NCI-H2107 (cell line): ENCODE results near the gene LMTK3.

ENCODE experiments used
- DNase-seq: peaks from one replicate; lab custom pipeline; 2025; lab: John Stamatoyannopoulos, UW

LMTK3 gene, protein sequence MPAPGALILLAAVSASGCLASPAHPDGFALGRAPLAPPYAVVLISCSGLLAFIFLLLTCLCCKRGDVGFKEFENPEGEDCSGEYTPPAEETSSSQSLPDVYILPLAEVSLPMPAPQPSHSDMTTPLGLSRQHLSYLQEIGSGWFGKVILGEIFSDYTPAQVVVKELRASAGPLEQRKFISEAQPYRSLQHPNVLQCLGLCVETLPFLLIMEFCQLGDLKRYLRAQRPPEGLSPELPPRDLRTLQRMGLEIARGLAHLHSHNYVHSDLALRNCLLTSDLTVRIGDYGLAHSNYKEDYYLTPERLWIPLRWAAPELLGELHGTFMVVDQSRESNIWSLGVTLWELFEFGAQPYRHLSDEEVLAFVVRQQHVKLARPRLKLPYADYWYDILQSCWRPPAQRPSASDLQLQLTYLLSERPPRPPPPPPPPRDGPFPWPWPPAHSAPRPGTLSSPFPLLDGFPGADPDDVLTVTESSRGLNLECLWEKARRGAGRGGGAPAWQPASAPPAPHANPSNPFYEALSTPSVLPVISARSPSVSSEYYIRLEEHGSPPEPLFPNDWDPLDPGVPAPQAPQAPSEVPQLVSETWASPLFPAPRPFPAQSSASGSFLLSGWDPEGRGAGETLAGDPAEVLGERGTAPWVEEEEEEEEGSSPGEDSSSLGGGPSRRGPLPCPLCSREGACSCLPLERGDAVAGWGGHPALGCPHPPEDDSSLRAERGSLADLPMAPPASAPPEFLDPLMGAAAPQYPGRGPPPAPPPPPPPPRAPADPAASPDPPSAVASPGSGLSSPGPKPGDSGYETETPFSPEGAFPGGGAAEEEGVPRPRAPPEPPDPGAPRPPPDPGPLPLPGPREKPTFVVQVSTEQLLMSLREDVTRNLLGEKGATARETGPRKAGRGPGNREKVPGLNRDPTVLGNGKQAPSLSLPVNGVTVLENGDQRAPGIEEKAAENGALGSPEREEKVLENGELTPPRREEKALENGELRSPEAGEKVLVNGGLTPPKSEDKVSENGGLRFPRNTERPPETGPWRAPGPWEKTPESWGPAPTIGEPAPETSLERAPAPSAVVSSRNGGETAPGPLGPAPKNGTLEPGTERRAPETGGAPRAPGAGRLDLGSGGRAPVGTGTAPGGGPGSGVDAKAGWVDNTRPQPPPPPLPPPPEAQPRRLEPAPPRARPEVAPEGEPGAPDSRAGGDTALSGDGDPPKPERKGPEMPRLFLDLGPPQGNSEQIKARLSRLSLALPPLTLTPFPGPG (N-terminal part only)

DNA sequence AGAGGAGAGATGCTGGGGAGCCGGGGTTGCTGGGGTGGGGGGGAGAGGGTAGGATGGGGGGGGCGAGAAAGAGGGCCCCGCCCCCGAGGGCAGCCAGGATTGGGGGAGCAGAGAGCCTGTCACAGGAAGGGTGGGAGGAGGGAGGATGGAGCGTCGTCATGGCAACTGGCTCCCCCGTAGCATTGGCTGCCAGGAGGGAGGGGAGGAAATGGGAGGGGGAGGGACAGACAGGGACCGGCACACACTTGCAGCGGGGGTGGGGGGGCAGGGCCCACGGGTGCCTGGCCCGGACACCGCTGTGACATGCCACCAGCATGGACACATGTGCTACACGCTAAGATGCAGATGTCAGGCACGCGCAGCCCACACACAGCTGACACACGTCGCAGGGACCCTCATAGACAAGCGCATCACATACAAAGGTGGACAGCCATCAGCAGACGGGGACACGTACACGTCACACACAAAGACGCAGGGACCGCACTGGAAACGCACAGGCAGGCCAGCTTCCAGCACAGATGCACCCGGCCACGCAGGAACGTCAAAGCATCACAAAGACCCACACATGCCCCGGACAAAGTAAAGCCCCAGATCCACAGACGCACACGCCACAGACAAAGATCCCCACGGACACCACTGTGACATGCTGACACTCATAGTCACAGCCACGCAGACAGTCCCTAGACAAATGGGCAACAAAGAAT, at the start of gene LMTK3:
Gene LMTK3, minus strand, starts transcription at position 36 of the 704 bp plus-strand sequence. CDS start 259 bp downstream, outside the sequence.
- DNase-seq = no peak

DNA sequence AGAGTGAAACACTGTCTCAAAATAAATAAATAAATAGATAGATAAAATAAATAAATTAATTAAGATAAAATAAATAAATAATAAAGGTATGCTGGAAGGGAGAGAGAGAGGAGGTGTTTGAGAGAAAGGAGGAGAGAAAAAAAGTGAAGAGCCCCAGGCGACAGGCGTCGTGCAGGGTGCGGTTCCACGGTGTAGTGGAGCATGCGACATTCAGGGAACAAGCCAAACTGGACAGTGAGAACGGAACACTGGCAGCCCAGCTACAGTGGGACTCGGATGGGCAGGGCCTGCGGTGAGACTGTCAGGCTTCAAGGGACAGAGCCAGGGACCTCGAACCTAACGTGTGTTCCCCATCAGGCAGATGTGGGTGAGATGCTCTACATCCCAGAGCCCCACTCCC, 49.8 kb upstream of the LMTK3 start:
- no peak for DNase-seq

DNA sequence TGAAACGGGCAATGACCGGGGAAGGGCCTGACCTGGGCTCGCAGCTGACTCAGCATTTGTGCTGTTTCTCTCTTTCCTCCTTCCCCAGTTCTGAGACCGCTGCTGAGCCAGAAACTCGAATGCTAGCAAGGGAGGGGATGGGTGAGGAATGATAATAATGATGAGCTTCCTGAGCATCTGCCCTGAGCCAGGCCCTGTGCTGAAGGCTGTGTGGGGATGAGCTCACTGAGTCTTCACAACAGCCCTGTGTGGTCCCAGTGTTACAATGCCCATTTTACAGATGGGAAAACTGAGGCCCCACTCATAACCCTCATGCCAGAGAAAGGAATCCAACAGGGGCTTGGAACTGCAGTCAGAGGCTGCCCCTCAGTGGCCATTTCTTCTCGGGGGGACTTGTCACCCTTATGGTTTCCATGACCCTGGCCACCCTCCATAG, 48.5 kb upstream of the LMTK3 start:
- no peak for DNase-seq

DNA sequence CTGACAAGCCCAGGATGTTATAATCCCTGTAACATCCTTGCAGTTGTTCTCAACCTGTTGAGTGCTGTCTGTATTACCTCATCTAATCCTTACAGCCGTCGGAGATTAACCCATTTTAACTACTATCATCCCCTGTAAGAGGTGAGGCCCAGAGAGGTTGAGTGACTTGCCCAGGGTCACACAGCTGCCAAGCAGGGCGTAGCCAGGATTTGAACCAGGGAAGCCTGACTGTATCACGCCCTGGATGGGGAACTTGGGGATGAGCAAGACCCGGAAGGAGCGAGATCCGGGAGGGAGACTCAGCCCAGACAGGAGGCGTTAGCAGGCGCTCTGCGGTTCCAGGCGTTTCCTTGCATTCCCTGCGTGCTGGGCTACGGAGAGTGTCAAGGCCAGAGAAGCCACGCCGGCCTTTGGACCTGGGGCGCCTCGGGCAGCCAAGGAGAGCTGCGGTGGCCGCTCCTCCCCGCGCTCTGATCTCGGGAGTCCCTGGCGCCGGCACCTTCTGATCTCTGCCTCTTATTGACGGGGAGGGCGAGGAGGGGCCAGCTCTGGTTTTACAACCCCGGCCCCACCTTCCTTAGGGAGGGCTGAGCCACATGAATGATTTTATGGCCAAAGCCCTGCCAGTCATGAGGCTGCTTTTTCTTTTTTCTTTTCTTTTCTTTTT, 46.5 kb upstream of the LMTK3 start:
- no peak for DNase-seq

DNA sequence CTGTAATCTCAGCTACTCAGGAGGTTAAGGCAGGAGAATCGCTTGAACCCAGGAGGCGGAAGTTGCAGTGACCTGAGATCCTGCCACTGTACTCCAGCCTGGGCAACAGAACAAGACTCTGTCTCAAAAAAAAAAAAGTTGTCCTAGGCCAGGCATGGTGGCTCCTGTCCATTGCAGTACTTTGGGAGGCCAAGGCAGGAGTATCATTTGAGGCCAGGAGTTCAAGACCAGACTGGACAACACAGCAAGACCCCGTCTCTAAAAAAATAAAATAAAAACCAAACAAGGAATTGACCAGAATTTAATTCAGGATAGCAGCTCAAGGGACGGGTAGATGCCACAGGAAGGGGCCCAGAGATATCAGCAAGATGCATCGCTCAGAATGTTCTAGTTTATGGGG, 45.2 kb upstream of the LMTK3 start:
- DNase-seq = no peak

DNA sequence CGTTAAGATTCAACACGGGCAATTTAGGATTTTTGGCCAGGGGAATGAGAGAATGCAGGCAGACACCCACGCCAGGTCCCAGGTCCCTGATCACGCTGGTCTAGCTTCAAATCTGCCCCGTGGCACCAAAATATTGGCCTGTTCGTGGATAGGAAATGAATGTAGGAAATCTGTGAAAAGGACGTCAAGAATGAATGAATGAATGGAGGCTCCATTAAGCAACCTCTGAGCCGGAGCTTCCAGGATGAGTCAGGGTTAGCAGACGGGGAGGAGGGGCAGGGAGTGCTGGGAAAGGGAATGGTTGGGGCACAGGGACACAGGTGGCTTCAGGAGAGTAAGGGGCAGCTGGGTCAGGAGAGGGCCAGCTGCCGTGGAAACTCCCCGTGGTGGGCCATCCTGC, 44.5 kb upstream of the LMTK3 start:
- DNase-seq = no peak

DNA sequence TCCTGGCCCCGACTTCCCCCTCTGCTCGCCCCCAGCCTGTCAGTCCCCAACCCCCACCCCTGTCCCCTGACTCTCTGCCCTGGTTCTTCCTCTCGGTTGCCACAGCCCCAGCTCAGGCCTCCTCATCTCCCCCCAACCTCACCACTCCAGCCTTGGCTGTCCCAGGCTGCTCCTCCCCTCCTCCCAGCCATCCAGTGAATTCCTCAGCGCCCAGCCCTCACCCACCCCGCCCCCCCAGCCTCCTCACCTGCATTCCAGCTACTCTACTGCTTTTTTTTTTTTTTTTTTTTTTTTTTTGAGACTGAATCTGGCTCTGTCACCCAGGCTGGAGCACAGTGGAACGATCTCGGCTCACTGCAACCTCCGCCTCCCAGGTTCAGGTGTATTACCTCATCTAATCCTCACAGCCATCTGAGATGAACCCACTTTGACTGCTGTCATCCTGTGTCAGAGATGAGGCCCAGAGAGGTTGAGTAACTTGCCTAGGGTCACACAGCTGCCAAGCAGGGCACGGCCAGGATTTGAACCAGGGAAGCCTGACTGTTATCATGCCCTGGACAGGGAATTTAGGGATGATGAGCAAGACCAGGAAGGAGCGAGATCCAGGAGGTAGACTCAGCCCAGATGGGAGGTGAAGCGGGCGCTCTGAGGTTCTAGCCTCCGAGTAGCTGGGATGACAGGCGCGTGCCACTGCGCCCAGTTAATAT, 42.9 kb upstream of the LMTK3 start:
- DNase-seq = no peak

DNA sequence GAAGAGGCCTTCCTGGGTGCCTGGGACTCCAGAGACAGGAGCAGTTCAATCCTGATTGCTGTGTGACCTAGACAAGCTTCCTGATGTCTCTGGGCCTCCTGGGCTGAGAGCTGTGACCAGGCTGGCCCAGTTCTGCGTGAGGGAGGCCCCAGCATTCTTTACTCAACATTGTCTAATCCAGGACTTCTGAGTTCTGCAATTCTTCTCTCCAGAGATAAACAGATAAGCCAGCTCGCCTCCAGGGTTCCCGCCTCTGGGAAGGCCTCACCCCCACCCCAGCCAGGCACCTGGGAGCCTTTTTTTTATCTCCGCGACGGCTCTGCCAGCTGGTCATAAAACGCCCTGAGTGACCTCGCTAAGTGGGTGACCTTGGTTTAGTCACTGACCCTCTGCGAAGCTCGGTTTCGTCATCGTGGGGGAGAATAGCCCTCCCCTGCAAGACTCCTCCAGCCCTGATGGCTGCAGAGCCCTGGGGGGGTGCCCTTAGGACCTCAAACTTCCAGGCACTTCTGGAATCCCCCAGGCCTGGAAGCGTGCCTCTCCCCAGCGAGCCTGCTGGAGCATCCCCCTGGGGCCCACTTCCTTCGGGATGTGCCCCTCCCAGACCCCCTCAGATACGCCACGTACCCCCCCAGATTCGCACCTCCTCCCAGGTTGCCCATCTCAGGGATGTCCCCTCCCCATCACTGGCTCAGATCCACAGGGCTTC, 42.2 kb upstream of the LMTK3 start:
- no peak for DNase-seq

DNA sequence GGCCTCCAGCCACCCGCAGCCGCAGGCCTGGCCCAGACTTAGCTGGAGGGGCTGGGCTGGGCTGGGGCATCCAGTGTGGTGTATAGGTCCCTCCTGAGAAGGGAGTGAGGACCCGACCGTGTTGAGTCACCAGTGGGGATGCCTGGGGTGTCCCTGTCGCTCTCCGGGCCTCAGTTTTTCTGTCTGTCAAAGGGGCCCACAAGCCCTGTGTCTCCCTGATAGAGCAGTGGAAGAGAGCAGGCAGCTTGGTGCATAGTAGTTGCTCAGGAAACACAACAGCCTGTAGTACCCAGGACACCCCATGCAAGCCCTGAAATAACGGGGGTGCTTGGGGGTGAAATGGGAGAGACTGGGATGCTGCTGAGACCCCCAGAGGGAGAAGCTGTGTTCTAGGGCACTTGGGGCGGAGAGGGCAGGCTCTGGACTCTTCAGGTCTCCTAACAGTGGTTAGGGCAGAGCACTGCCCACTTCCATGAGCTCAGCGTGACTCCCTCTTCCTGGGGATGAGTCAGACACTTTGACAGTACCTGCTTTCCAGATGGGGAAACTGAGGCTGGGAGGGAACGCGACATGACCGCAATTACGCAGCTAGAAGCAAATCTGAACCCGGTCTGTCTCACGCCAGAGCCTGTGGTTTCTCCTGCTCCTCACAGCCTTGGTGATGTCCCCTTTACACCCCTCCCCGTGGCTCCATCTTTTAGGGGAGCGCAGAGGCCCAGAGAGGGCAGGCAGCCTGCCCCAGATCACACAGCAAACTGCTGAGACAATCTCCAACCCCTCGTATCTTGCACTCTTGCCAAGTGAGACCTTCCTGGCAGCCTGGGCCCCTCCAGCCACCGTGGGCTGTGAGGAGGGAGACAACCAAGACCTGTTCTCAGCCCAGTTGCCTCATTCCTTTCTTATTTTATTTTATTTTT, 41.0 kb upstream of the LMTK3 start:
- DNase-seq = no peak

DNA sequence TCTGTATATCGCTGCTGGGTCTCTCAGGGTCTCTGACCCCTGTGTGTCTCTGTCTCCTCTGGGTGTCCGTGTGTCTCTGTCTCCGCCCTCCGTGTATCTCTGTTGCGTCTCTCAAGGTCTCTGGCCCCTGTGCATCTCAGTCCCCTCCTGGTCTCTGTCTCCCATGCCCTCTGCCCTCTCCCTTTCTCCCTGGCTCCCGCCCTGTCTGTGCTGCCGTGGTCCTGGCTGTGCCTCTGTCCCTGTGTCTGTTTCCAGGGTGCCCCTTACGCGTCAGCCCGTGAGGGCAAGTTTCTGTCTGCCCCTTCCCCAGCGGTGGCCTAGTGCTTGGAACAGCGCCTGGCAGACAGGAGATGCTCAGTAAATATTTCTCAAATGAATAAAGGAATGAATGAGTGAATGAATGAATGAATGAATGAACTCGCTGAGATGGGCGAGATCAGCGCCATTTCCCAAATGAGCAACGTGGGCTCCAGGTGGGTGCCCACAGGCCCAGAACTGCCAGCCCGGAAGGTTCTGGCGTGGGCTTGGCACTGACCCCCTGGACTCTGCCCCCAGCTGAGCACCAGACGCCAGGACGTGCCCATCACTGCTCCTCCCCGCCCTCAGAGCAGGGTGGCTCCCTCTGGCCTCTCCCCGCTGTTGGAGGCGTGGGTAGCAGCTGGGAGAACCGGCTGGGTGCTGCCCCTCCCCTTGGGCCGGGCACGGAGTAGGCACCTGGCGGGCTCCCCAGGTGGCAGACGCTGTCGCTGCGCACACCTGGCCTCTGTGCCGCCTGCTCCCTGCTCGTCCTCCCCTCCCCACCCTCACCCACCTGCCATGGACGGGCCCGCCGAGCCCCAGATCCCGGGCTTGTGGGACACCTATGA, 40.0 kb upstream of the LMTK3 start, which contains the start of gene SULT2B1:
Gene SULT2B1, plus strand, starts transcription at position 736 of the 866 bp plus-strand sequence. Its CDS starts 81 bp downstream, at position 817.
- DNase-seq = peak; percentile 77

DNA sequence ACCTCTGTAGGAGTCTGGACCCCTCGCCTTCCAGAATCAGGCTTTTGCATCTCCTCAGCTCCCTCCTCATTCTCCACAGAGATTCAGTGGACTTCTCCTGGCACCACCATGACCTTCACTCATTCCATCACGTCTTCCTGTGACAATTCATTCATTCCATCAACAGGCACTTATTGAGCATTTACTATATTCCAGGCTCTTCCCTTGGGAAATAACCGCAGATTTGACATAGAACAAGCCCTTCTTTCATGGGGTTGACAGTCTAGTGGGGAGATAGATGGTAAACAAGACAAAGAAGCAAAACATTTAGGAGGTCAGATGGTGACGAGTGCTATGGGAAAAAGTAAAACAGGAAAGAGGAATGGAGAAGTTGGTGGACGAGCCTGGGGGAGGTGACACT, 37.7 kb upstream of the LMTK3 start:
- DNase-seq = no peak

DNA sequence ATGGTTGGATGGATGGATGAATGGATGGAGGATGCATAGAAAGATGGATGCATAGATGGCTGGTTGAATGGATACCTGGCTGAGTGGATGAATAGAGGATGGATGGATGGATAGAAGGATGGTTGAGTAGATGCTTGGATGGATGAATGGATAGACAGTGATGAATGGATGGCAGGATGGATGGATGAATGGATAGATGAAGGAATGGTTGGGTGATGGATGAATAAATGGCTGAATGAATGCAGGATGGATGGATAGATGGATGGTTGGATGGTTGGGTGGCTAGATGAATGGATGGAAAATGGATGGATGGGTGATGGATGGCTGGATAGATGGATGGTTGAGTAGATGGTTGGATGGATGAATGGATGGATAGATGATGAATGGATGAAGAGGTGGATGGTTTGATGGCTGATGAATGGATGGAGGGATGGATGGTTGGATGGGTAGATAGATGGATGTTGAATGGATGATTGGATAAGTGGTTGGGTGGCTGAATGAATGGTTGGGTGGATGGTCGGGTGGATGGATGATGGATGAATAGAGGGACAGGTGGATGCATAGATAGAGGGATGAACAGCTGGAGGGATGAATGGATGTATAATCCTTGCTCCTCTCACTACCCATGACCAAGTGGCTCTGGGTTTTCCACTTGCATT, 36.7 kb upstream of the LMTK3 start:
- DNase-seq = no peak

DNA sequence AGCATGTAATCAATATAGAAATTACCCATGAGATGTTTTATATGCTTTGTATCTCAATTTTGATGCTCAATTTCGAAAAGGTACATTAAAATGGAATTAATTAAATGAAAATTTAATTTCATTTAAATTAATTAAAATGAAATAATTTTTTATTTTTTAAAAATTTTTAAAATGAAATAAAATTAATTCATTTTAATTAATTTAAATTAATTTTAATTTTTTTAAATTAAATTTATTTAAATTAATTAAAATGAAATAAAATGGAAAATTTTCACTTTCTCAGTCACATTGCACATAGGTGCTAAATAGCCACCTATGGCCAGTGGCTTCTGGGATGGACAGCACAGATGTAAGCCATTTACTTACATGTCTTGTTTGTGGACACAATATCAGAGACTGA, 36.1 kb upstream of the LMTK3 start:
- no peak for DNase-seq

DNA sequence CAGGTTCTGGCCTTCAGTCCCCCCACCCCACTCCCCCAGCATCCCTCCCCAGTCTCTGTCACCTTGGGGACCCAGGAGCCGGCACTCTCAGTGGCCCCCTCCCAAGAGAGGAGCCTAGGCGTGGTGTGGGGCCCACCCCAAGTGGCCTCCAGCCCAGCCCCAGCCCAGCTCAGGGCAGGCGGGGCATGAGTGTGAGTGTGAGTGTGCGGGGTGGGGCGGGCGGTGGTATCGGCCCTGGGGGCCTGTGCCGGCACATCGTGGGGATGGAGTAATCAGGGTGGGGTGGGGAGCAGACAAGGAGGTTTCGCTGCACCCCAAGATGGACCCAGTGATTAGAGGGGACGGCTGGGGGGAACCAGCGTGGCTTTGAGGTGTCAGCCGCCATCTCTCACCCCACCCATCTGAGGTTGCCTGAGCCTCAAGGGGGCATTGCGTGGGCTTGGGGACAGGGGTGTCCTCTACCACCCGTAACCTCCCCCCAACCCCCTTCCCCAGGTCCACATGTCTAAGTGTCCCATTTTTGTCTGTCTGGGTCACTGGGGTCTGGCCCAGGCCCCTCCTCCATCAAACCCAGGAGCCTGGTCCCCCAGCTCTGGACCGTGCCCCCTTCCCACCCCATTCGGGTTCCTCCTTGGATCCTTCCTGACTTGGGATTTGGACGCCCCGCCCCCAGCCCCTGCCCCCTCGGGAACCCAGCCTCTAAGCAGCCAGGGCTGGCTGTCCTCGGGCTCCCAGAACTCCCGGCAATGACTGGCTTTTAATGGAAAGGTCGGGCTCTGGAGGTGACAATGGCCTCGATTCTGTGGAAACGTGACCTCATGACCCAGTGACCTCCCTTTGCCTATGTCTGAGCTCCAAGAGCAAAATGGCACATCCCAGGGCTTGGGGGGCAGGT, 33.5 kb upstream of the LMTK3 start:
- no peak for DNase-seq

DNA sequence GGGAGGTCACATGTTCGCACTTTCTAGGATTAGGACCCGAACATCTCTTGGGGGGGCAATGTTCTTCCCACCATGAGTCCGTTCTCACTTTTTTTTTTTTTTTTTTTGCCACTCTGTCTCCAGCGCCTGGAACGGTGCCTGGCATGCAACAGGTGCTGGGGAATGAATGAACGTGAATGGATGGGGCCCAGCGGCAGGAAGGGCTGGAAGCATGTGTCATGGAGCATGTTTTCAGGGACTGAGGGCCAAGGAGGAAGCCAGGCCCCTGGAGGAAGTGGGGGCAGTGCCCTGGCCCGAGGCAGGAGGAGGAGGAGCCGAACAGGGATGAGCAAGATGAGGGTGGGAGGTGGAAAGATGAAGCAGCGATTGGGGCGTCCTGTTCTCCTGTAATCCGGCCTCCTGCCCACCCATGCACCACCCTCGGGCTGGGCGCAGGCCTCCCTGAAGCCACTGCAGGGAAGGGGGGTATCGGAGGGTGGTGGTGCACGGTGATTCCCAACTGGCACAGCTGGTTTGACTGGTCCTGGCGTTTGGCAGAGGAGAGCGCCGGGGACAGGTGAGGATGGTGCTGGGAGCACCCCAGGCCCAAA, 31.6 kb upstream of the LMTK3 start:
- DNase-seq = no peak

DNA sequence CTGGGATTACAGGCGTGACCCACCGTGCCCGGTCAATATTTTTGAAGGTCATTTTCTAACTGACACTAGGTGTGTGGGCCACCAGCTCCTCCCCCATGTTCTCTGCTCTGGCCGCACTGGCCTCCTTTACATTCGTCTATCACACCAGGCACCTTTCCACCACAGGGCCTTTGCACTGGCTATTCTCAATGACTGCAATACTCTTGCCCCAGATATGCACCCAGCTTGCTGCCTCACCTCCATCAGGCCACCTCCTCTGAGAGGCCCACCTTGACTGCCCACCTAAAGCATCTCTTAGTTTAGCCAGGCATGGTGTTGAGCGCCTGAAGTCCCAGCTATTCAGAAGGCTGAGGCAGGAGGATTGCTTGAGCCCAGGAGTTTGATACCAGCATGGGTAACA, 30.2 kb upstream of the LMTK3 start:
- DNase-seq = no peak
